ENCODE measurements around the gene CIAO1.

CIAO1 gene

DNA sequence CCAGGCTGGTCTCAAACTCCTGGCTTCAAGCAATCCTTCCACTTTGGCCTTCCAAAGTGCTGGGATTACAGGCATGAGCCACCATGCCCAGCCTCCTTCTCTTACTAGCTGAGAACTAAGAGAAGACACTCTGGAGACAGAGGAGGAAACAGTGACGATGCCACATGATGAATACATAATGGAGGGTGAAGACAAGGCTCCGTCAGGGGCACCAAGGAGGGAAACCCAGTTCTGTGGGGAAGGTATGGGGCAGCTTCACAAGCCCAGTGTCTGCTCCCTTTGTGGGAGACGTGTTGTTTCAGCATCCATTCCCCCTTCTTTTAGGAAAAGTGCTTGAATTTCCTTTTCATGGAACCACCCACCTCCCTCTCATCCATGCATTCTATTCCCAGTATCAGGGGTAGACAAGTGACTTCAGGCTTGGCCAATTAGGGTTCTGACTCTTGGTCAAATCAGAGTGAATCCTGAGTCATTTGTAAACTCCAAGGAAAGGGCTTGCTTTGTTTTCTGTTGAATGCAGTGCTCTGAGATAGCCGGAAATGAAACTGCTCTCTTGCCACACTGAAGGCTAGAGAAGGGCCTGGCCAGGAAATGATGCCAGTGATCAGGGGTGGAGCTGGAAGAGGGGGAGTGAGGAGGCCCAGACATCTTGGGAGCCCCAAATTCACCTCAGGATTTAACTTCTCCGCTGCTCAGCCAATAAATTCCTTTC, 24.0 kb upstream of the CIAO1 start:
- peak; percentile 80 for DNase-seq (ENCODE audit: low read depth)
- TF ChIP-seq, protein P1, sequence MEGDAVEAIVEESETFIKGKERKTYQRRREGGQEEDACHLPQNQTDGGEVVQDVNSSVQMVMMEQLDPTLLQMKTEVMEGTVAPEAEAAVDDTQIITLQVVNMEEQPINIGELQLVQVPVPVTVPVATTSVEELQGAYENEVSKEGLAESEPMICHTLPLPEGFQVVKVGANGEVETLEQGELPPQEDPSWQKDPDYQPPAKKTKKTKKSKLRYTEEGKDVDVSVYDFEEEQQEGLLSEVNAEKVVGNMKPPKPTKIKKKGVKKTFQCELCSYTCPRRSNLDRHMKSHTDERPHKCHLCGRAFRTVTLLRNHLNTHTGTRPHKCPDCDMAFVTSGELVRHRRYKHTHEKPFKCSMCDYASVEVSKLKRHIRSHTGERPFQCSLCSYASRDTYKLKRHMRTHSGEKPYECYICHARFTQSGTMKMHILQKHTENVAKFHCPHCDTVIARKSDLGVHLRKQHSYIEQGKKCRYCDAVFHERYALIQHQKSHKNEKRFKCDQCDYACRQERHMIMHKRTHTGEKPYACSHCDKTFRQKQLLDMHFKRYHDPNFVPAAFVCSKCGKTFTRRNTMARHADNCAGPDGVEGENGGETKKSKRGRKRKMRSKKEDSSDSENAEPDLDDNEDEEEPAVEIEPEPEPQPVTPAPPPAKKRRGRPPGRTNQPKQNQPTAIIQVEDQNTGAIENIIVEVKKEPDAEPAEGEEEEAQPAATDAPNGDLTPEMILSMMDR (conservative IDR thresholded peaks at IDR 0.05; ENCODE audit: low read depth, low read length), result no peak
- no peak overlapping the region for H3K4me3 ChIP-seq (ENCODE audit: low read depth, low read length)

DNA sequence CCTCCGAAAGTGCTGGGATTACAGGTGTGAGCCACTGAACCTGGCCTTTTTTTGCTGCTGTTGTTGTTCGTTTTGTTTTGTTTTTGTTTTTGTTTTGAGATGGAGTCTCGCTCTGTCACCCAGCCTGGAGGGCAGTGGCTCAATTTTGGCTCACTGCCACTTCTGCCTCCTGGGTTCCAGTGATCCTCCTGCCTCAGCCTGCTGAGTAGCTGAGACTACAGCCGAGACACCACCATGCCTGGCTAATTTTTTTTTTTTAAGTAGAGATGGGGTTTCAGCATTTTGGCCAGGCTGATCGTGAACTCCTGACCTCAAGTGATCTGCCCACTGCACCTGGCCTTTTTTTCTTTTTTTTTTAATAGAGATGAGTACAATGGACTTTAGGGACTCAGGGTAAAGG, 22.2 kb upstream of the CIAO1 start:
- TF ChIP-seq, protein P1 (conservative IDR thresholded peaks at IDR 0.05; ENCODE audit: low read depth, low read length), result no peak
- no peak for DNase-seq (ENCODE audit: low read depth)
- no peak overlapping the region for H3K4me3 ChIP-seq (ENCODE audit: low read depth, low read length)

DNA sequence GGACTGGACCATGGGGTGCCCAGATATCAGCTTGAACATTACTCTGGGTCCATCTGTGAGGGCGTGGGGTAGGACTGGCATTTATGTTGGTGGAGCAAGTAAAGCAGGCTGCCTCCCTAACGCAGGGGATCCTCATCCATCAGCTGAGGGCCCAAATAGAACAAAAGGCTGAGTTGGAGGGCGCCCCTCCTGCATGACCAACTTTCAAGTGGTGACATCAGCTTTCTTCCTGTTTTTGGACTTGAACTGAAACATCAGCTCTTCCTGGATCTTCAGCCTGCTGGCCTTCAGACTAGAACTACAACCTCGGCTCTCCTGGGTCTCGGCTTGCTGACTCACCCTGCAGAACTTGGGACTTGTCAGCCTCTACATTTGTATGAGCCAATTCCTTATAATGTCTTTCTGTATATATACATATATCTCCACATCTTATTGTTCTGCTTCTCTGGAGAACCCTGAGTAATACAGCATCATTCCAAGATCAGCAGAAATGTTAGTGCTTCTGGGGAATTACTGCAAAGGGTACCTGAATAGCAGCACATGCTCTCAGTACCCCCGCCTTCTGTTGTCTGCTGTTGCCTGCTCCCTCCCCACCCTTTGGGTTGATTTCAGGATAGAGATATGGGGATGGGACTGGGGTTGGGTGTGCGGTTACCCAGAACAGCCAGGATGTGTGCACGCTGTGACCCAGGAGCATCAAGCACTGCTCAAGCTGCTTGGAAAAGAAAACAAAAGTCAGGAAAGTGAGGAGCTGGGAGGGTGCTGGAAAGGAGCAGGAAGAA, 20.2 kb upstream of the CIAO1 start:
- TF ChIP-seq, protein P1 (conservative IDR thresholded peaks at IDR 0.05; ENCODE audit: low read depth, low read length), result no peak
- H3K4me3 ChIP-seq (ENCODE audit: low read depth, low read length), result no peak overlapping the region

DNA sequence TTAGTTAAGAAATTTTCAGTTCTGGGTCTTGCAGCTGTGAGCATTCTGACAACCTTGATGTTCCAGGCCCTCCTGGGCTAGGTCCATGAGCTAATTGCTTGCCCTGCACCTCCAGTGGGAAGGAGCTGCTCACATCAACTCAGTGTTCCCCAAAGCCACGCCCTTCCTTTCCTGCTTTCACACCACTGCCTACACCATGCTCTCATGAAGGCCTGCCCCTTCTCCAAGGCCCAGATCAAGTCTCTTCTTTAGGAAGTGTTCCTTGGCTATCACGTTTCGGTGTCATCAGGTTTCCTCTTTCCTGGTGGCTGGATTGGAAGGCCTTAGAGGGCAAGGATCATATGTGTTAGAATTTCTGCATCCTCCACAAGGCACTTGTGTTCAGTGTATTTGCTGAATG, 19.0 kb upstream of the CIAO1 start:
- TF ChIP-seq, protein P1 (conservative IDR thresholded peaks at IDR 0.05; ENCODE audit: low read depth, low read length), result no peak
- no peak overlapping the region for H3K4me3 ChIP-seq (ENCODE audit: low read depth, low read length)
- DNase-seq (ENCODE audit: low read depth), result no peak

More for the DNA sequence above, 20.2 kb upstream of the CIAO1 start:
- DNase-seq (ENCODE audit: low read depth), result peak; percentile 76

DNA sequence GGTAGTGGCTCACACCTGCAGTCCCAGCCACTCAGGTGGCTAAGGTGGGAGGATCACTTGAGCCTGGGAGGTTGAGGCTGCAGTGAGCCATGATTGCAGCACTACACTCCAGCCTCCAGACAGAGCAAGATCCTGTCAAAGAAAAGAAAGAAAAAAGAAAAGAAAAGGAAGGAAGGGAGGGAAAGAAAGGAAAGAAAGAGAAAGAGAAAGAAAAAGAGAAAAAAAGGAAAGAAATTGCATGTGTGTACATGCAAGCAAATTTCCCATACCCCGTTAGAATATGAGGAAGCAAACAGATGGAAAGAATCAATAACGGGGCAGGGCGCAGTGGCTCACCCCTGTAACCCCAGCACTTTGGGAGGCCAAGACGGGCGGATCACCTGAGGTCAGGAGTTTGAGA, 18.1 kb upstream of the CIAO1 start:
- TF ChIP-seq, protein P1 (conservative IDR thresholded peaks at IDR 0.05; ENCODE audit: low read depth, low read length), result no peak
- no peak overlapping the region for H3K4me3 ChIP-seq (ENCODE audit: low read depth, low read length)
- DNase-seq (ENCODE audit: low read depth), result no peak

DNA sequence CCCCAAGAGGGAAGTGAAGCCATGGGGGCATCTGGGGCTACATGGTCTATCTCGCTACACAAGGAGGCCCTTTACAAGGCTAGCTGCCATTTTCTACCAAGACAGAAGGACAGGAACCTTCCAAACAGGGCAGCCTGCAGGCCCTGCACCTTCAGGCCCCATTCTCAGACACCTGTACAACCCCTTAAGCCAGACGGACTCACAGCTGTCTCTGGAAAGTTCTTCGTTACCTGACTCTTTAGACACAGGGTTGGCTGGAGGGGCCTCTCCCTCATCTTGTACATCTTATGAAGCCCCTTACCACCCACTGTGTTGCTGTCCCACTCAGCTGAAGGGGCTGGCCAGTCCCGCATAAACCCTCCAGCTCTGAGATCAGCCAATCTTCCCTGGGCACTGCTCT, 17.4 kb upstream of the CIAO1 start:
- no peak overlapping the region for H3K4me3 ChIP-seq (ENCODE audit: low read depth, low read length)
- no peak for DNase-seq (ENCODE audit: low read depth)
- TF ChIP-seq, protein P1 (conservative IDR thresholded peaks at IDR 0.05; ENCODE audit: low read depth, low read length), result no peak
